RPMI7951 (cell line): ENCODE measurements around the gene PCDHGC5. TPM values are rescaled to one million over a fixed set of nuclear protein-coding genes. Genes with fewer than 3 reads are reported as not detected.

Source experiments
- DNase-seq: peaks from one replicate; pipeline ENCODE4 v3.0.0-alpha.2; 2012; ENCODE audit warnings: low read depth
- total RNA-seq: library from RNA; depleted of rRNA; stranded (reverse); fragments of >200 nt; shearing (Covaris generic); gene quantifications from 2 replicates; pipeline ENCODE4 v1.2.3, GENCODE V29; 2014

The PCDHGC5 gene
- total RNA-seq, 1 experiment from 2014 or later = 1.1 TPM

DNA sequence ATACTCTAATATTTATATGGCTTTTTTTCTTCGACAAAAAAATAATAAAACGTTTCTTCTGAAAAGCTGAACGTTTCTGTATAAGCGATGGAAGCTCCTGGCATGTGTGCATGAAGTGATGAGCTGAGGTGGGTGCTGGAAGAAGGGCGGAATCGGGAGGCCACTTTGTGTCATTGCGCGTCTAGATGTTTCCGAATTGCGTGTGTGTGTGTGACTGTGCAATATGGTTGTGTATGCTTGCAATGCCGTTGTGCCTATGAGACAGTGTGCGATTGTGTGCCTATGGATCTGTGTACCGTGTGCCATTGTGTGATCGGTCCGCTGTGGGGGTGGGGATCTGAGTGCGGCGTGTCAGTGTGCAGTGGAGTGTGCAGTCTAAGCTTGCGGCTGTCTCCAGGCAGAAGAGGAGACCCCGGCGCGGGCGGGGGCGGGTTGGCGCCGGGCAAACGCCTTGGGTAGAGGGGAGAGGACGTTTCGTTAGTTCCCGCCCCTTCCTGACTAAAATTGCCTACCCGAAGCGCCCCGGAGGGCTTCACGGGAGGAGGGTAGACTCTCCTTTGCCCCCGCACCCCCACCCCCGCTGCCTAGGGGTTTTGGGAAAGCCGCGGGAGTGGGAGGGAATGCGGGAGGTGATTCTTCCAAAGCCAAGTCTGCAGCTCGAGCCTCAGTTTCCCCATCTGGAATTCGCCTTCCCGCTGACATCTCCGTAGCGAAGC, 24.2 kb downstream of the PCDHGC5 start:
- DNase-seq = peak; percentile 45

- peak; percentile 99 for DNase-seq
Observed at GRCh38 chr5:141513627-141514329, 24.9 kb downstream of the PCDHGC5 start.

DNA sequence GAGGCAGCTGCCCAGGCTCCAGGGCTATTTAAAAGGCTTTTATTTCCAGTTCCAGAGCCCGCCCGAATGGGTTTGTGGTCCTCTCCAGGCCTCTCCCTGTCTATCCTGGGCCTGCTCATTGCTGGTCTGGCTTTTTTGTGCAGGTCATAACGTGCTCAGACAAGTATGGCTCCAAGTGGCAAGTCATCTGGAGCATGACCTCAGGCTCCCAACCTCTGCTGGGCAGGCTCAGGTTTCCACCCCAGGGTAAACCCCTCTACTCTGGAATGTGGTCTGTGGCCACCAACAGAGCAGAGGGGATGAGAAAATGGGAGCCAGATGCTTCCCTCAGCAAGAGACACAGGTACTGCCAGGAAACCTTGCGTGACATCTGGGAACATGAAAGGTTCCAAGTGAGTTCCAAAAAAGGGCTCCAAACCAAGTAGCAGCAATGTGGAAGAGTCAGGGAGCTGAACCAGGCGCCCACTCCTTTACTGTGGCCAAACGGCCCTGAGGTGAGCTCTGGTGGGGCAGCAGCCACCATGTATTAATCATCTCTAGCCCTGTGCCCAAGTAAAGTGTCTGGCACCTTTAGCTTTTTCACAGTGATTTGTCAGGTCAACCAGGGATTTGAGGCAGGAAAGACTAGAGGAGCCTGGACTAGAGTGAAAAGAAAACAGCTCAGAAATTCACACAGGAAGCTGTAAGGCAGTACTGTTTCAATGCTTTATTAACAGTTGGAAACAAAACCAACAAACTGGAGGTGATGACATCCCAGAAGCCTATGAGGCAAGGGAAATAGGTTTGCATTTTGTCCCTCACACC, 25.7 kb downstream of the PCDHGC5 start:
- DNase-seq = no peak

DNA sequence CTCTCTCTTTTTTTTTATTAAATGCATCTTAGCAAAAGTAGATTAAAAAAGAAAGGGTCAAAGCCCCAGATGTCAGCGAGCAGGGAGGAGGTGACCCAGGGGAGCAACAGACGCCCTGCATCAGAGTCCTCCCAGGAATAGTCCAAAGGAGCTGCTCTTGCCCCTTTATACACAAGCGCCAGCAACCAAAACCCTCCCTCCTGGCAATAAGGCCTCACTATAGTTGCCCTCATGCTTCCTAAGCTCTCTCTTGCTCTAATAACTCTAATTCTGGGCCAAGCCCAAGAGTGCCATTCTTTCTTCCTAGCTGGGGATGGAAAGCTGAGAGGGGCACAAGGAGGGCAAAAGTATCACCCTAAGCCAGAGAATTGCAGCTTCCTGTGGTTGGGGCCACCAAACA, 26.3 kb downstream of the PCDHGC5 start:
- no peak for DNase-seq

DNA sequence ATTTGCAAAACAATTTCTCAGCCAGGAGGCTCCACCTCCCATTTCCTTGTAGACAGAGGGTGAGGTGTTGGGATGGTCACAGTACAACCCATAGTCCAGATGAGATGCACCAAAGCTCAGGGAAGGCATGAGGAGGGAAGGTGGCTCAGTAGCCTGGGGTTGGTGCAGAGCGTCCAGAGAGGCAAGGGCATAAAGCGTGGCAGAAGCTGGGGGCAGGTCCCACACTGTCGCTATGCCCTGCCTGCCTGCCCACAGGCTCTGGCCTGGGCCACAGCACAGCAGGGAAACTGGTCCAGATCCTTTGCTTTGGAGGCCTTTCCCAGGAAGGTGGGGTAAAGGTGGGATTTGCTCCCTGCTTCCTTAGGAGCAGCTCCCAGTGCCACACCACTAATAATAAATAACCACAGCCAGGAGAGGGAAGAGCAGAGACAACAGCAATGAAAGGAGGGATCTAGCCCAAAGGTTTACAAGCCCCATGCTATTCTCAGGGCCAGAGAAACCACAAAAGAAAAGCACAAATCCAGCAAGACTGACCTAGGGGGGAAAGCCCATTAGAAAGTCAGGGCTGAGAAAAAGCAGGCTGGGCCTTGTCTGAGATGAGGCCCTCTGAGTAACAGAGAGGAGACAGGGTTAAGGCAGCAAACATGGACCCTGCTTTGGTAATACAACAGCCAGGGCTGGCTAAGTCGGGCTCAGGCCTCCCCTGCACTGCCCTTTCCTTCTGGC, 27.2 kb downstream of the PCDHGC5 start:
- peak; percentile 65 for DNase-seq

- peak; percentile 81 for DNase-seq
Observed at GRCh38 chr5:141516672-141517025, 27.8 kb downstream of the PCDHGC5 start.

DNA sequence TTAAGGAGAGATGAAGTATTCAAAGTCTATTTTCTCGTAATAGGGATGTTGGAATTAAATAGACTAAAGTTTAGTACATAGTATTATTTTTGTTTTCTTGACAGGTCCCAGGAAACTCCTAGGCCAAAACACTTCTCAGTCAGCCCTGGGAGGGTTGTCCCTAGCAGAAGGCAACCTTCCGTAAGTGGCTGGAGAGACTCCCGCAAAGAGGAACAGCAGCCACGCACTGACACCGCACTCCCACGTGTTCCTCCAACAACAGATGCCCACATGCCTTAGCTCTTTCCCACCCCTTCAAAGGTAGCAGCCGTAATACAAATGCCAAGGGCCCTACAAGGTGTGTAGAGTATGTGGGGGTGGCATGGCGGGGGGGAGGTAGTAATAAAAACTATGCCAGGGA, 28.4 kb downstream of the PCDHGC5 start:
- DNase-seq = no peak

DNA sequence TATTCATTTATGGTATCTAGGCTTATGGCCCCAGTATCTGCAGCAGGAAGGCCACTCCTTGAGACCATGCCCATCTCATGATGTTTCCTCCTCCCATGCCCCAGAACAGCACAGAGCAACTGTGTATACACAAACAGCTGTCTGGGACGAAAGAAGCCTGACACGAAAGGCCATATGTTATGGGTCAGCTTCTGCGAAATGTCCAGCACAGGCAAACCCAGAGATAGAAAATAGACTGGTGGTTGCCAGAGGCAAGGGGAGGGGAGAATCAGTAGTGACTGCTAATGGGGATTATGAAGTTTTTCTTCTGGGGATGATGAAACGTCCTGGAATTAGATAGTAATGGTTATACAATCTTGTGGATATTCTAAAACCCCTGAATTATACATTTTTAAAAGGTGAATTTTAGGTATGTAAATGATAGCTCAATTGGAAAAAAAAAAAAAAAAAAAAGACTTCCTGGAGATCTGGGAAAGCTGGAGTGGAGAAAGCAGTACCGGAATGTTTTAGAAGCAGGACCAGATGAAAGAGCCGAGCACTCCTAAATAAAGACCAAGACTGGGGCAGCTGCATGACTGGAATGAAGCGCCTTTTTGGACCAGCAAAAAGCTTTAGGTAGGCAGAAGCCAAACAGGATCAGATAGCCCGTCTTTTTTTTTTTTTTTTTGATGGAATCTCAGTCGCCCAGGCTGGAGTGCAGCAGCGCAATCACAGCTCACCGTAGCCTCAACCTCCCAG, 29.2 kb downstream of the PCDHGC5 start:
- peak; percentile 87 for DNase-seq

DNA sequence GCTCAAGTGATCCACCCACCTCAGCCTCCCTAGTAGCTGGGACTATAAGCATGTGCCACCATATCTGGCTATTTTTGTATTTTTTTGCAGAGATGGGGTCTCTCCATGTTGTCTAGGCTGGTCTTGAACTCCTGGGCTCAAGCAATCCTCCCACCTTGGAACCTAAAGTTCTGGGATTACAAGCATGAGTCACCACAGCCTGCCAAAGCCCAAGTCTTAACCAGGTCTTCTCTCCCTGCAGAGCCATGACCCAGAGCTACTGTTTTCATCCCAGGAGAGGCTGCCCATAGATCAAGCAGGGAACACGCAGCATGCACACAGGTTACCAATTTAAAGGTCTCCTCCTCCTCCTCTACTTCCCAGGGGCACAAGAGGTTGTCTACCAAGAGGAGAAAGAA, 29.7 kb downstream of the PCDHGC5 start:
- peak; percentile 47 for DNase-seq

GRCh38 chr5:141519605-141520565, 31.0 kb downstream of the PCDHGC5 start:
- peak; percentile 41 for DNase-seq

DNA sequence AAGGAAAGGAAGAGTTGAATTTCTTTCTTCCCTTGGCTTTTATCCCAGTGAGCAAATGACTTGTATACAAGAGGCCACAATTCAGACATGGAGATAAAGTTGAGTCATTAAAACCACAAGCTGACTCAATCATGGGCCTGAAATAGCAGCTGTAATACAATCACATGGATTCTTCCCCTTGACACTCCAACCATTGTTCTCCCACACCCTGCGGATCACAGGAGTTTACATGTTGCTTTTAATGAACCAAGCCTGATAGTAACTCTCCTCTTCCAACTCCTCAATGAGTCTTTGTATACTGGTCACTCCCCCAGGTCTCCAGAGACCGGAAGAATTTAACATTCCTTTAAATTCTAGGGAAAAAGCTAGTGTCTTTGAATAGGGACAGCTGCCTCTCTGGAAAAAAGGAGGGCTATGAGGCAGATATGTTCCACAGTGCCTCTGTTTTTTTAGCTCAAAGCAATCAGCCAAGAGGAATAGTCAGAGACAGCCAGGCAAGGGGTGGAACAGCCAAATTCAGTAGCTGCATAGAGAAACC, 32.4 kb downstream of the PCDHGC5 start:
- peak; percentile 100 for DNase-seq

DNA sequence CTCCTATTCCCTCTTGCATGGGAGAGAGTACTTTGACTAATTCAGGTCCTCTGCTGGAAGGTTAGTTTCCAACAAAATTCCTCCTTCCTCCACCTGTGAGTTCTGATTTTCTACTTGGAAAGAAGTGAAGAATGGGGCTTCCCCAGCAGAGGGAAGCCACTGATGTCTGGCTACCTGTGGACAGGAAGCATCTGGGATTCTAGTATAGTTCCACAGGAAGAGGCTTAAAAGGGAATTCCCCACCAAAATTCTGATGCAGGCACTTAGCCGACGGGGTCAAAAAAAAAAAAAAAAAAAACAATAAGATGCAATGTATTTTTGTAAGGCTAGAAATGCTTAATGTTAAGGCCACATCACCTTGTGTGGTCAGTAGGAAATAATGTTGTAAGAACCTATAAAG, 33.4 kb downstream of the PCDHGC5 start:
- no peak for DNase-seq

- DNase-seq = no peak
Observed at GRCh38 chr5:141523991-141524390, 35.1 kb downstream of the PCDHGC5 start.

DNA sequence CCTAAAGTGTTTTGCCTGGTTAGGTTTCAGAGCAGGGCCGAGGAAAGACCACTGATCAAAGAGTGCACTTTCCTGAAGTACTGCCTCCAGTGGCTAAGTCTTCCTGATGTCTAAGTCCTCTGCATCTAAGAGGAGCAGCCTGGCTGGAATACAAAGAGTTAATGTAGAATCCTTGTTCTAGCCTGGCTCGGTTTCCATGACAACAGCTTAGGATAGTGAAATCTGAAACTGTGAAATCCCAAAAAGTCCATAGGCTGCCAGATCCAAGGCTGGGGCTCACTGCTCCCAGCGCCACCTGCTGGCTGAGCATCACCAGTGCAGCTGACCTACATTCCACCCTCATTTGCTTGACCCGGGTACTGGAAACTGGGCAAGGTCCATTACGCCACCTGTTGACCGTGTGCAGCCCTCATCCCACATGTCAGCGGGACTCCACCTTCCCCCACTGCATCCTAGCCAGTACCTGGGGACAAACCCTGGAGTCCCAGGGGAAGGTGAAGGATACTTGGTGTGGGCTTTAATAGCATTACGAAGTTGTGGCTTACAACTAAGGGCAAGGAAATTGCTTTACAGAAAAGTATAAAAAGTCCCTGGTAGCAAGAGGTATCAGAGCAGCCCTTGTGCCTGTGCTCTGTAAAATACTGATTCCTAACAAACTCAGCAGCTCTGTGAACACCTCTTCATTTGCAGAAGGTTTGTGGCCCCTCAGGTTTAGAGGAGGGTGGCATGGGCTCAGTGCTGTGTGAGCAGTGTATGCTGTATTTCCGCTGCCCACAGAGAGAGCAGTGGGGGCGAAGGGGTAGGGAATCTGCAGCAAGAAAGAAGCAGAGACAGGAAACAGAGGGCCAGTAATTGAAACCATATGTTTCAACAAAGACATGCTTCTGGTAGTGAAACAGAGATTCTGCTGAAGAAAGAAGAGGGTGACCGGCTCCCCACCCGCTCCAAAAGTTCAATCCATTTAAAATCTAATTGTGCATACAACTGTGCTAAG, 36.0 kb downstream of the PCDHGC5 start:
- DNase-seq = peak; percentile 96

GRCh38 chr5:141525653-141526052, 36.8 kb downstream of the PCDHGC5 start:
- DNase-seq = no peak

- no peak for DNase-seq
Observed at GRCh38 chr5:141527426-141527825, 38.5 kb downstream of the PCDHGC5 start.

DNA sequence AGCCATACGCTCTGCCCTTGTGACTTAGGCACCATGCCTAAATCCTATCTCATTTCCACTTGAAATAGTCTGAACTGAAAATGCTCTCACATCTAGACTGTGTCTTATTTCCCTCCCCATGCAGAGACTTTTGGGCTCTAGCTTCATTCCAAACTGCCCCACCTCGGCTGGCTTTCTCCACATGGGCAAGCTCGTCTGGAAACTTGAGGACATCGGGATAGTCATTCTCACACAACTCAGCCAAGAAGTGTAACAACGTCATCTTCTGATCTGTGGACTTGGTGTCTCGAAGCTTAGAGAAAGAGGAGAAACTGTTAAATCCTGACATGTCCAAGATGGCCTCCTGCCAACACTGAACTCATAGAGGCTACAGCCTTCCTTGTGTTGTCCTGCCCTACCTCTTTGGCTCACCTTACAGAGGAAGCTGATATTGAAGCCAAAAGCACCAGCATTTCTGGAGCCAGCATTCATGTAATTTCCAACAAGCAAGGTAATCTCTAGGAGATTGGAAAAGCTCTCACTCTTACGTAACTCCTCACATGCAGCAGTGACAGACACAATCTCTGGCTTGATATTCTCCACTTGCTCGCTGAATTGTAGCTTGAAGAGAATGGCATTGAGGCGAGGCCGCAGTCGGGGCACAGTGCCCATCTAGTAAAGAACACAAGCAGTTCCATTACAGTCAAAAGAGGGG, 39.6 kb downstream of the PCDHGC5 start:
- no peak for DNase-seq

GRCh38 chr5:141529002-141529401, 40.1 kb downstream of the PCDHGC5 start:
- peak; percentile 79 for DNase-seq
